Measurements from ENCODE around the gene FAM131A. TPM values are rescaled to one million over a fixed set of nuclear protein-coding genes. Genes with fewer than 3 reads are reported as not detected.

Gene FAM131A
- total and polyA plus RNA-seq, 2 experiments from 2014 or later: 12.2 to 12.6 TPM

- no peak overlapping the region for H3K4me3 ChIP-seq
- no peaks in the 10 kb centered on the region for H3K27me3 ChIP-seq
- peaks cover 12% of the 10 kb centered on the region for H3K4me1 ChIP-seq (ENCODE audit: insufficient read depth)
- H3K79me2 ChIP-seq: peaks cover 22% of the 10 kb centered on the region
- no peaks in the 10 kb centered on the region for H3K9me2 ChIP-seq (replicated peaks; ENCODE audit: insufficient read depth)
- no peak overlapping the region for H3K27ac ChIP-seq
- H3K4me2 ChIP-seq: no peak overlapping the region
- no peaks in the 10 kb centered on the region for H3K36me3 ChIP-seq (replicated peaks; ENCODE audit: insufficient read depth, low read depth)
- DNase-seq (ENCODE audit: low spot score): no peak
- H2AFZ ChIP-seq: no peak overlapping the region
- H3K9me3 ChIP-seq (ENCODE audit: low read depth): no peaks in the 10 kb centered on the region
- TF ChIP-seq EZH2 (IDR thresholded peaks at IDR 0.05; ENCODE audit: borderline replicate concordance) (no peak), EZH2phosphoT487 (IDR thresholded peaks at IDR 0.05; ENCODE audit: low read depth, severe bottlenecking, unreplicated experiment) (no peak), CTCF (IDR thresholded peaks at IDR 0.05; ENCODE audit: poor library complexity) (no peak)
- 94% methylated on average over 24 of the region's 24 CpGs for WGBS (ENCODE audit: low lambda C conversion rate, missing lambda C conversion rate)
- no peaks in the 10 kb centered on the region for H4K20me1 ChIP-seq (ENCODE audit: insufficient read depth, poor library complexity, severe bottlenecking)
Measured at GRCh38 chr3:184357248-184358123, 20.1 kb downstream of the FAM131A start.

- no peaks in the 10 kb centered on the region for H3K9me3 ChIP-seq (ENCODE audit: low read depth)
- peaks cover 12% of the 10 kb centered on the region for H3K4me1 ChIP-seq (ENCODE audit: insufficient read depth)
- no peaks in the 10 kb centered on the region for H4K20me1 ChIP-seq (ENCODE audit: insufficient read depth, poor library complexity, severe bottlenecking)
- H3K27me3 ChIP-seq: no peaks in the 10 kb centered on the region
- H3K4me2 ChIP-seq: no peak overlapping the region
- no peak overlapping the region for H3K4me3 ChIP-seq
- no peak overlapping the region for H3K27ac ChIP-seq
- no peak for TF ChIP-seq EZH2 (IDR thresholded peaks at IDR 0.05; ENCODE audit: borderline replicate concordance)
- TF ChIP-seq CTCF (IDR thresholded peaks at IDR 0.05; ENCODE audit: poor library complexity): no peak
- no peak for TF ChIP-seq EZH2phosphoT487 (IDR thresholded peaks at IDR 0.05; ENCODE audit: low read depth, severe bottlenecking, unreplicated experiment)
- H3K9me2 ChIP-seq (replicated peaks; ENCODE audit: insufficient read depth): no peaks in the 10 kb centered on the region
- H3K79me2 ChIP-seq: peaks cover 22% of the 10 kb centered on the region
- no peak for DNase-seq (ENCODE audit: low spot score)
- 95% methylated on average over 12 of the region's 12 CpGs for WGBS (ENCODE audit: low lambda C conversion rate, missing lambda C conversion rate)
- H3K36me3 ChIP-seq (replicated peaks; ENCODE audit: insufficient read depth, low read depth): no peaks in the 10 kb centered on the region
- H2AFZ ChIP-seq: no peak overlapping the region
Measured at GRCh38 chr3:184358124-184358767, 20.8 kb downstream of the FAM131A start.

- H3K79me2 ChIP-seq: peaks cover 27% of the 10 kb centered on the region
- no peak overlapping the region for H3K4me2 ChIP-seq
- H3K9me3 ChIP-seq (ENCODE audit: low read depth): no peaks in the 10 kb centered on the region
- no peaks in the 10 kb centered on the region for H3K9me2 ChIP-seq (replicated peaks; ENCODE audit: insufficient read depth)
- H2AFZ ChIP-seq: no peak overlapping the region
- no peak overlapping the region for H3K27ac ChIP-seq
- DNase-seq (ENCODE audit: low spot score): no peak
- H4K20me1 ChIP-seq (ENCODE audit: insufficient read depth, poor library complexity, severe bottlenecking): no peaks in the 10 kb centered on the region
- no peak for TF ChIP-seq CTCF (IDR thresholded peaks at IDR 0.05; ENCODE audit: poor library complexity)
- TF ChIP-seq EZH2phosphoT487 (IDR thresholded peaks at IDR 0.05; ENCODE audit: low read depth, severe bottlenecking, unreplicated experiment): no peak
- no peak for TF ChIP-seq EZH2 (IDR thresholded peaks at IDR 0.05; ENCODE audit: borderline replicate concordance)
- WGBS (ENCODE audit: low lambda C conversion rate, missing lambda C conversion rate): 87% methylated on average over 13 of the region's 14 CpGs
- H3K36me3 ChIP-seq (replicated peaks; ENCODE audit: insufficient read depth, low read depth): no peaks in the 10 kb centered on the region
- peaks cover 15% of the 10 kb centered on the region for H3K4me1 ChIP-seq (ENCODE audit: insufficient read depth)
- H3K4me3 ChIP-seq: no peak overlapping the region
- no peaks in the 10 kb centered on the region for H3K27me3 ChIP-seq
Measured at GRCh38 chr3:184358921-184359350, 21.5 kb downstream of the FAM131A start.

Data from hepatocyte (in vitro differentiated cells).